ENCODE data around the gene CNTNAP4.

DNA sequence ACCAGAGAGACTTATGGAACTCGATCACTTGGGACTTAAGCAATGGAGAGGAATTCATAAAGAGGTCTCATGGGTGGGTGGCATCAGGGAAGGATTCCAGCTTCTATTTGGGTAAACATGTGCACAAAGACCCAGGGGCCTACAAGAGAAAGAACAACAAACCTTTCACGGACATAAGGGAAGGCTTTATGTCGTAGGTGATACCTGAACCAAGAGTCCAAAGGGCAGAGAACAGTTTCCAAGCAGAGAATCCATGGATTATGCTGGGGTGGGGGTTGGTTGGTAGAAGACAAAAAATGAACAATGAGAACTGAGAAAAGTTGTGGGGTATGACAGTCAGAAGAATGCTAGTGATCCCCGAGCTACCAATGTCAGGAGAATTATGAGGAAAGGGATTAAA, 119.8 kb downstream of the CNTNAP4 start:
- TF ChIP-seq EZH2 (IDR thresholded peaks at IDR 0.05; ENCODE audit: borderline replicate concordance, insufficient read depth, low read length, poor library complexity, severe bottlenecking) (no peak), POLR2AphosphoS5 (IDR thresholded peaks at IDR 0.05) (no peak), EP300 (conservative IDR thresholded peaks at IDR 0.05; ENCODE audit: poor library complexity, severe bottlenecking) (no peak), TAF1 (IDR thresholded peaks at IDR 0.05; ENCODE audit: low read depth) (no peak), SMC3 (conservative IDR thresholded peaks at IDR 0.05; ENCODE audit: poor library complexity) (no peak), MXI1 (conservative IDR thresholded peaks at IDR 0.05; ENCODE audit: poor library complexity, severe bottlenecking) (no peak), RAD21 (conservative IDR thresholded peaks at IDR 0.05) (no peak)
- TF ChIP-seq, protein P1, sequence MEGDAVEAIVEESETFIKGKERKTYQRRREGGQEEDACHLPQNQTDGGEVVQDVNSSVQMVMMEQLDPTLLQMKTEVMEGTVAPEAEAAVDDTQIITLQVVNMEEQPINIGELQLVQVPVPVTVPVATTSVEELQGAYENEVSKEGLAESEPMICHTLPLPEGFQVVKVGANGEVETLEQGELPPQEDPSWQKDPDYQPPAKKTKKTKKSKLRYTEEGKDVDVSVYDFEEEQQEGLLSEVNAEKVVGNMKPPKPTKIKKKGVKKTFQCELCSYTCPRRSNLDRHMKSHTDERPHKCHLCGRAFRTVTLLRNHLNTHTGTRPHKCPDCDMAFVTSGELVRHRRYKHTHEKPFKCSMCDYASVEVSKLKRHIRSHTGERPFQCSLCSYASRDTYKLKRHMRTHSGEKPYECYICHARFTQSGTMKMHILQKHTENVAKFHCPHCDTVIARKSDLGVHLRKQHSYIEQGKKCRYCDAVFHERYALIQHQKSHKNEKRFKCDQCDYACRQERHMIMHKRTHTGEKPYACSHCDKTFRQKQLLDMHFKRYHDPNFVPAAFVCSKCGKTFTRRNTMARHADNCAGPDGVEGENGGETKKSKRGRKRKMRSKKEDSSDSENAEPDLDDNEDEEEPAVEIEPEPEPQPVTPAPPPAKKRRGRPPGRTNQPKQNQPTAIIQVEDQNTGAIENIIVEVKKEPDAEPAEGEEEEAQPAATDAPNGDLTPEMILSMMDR (IDR thresholded peaks at IDR 0.05; ENCODE audit: poor library complexity, severe bottlenecking) = no peak
- TF ChIP-seq, protein P2, sequence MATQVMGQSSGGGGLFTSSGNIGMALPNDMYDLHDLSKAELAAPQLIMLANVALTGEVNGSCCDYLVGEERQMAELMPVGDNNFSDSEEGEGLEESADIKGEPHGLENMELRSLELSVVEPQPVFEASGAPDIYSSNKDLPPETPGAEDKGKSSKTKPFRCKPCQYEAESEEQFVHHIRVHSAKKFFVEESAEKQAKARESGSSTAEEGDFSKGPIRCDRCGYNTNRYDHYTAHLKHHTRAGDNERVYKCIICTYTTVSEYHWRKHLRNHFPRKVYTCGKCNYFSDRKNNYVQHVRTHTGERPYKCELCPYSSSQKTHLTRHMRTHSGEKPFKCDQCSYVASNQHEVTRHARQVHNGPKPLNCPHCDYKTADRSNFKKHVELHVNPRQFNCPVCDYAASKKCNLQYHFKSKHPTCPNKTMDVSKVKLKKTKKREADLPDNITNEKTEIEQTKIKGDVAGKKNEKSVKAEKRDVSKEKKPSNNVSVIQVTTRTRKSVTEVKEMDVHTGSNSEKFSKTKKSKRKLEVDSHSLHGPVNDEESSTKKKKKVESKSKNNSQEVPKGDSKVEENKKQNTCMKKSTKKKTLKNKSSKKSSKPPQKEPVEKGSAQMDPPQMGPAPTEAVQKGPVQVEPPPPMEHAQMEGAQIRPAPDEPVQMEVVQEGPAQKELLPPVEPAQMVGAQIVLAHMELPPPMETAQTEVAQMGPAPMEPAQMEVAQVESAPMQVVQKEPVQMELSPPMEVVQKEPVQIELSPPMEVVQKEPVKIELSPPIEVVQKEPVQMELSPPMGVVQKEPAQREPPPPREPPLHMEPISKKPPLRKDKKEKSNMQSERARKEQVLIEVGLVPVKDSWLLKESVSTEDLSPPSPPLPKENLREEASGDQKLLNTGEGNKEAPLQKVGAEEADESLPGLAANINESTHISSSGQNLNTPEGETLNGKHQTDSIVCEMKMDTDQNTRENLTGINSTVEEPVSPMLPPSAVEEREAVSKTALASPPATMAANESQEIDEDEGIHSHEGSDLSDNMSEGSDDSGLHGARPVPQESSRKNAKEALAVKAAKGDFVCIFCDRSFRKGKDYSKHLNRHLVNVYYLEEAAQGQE (IDR thresholded peaks at IDR 0.05; ENCODE audit: borderline replicate concordance) = no peak

Measured in neural cell (in vitro differentiated cells).